Uterus (tissue), 2 donors: ENCODE measurements around the gene AGPAT2.
"Not testable (repeated sequence)": the region's sequence is repeated elsewhere in the genome, so short reads cannot be mapped to it uniquely, and the experiment has no call there.

Source experiments
- CTCF ChIP-seq, 4 experiments: fragments of 200-600 bp in 2 of 4; fragments of 450-650 bp in 2 of 4; sonication (generic) in 2 of 4; IDR thresholded peaks; one replicate each; pipeline ENCODE4 v1.5.1; 2016 to 2019; ENCODE audit warnings: antibody characterized with exemption in 4 of 4, mild to moderate bottlenecking in 2 of 4, moderate library complexity in 1 of 4
- POLR2A ChIP-seq, 2 donors: fragments of 450-650 bp; IDR thresholded peaks; one replicate each; pipeline ENCODE4 v1.6.1; 2016; ENCODE audit warnings: antibody characterized with exemption in 2 of 2, mild to moderate bottlenecking in 1 of 2, moderate library complexity in 1 of 2

GRCh38 chr9:136704741-136705140 lies 17.5 kb upstream of the AGPAT2 start:
- not testable (repeated sequence) for TF ChIP-seq CTCF, POLR2A (IDR thresholded peaks at IDR 0.05)
